B cell (primary cell): ENCODE measurements around the gene COTL1.

Experiments used
- EZH2 ChIP-seq: IDR thresholded peaks from 2 replicates; pipeline ENCODE4 v1.6.1; 2012; ENCODE audit warnings: borderline replicate concordance, low read depth, mild to moderate bottlenecking, moderate library complexity, low read length; ENCODE audit not compliant: insufficient read depth, poor library complexity, severe bottlenecking
- TF ChIP-seq, protein P1 (sequence below): fragments of 200-600 bp; IDR thresholded peaks from one replicate; pipeline ENCODE4 v1.8.0; 2022; ENCODE audit warnings: antibody characterized with exemption, mild to moderate bottlenecking

DNA sequence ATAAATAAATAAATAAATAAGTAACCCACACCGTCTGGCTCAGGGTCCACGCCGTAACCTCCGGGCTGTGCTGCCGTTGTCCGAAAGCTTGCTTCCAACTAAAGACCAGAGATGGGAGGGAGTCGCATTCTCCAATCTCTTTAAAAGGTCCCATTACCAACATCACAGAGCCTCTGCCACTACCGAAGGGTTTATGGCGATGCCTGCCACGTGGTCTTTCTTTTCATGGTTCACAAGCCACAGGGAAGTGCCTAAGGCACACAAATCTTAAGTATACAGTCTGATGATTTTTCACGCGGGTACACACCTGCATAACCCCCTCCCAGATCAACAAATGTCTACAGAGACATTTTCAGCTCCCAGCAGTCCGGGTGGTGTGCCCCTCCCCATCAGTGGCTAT lies 1.4 kb downstream of the COTL1 start:
- TF ChIP-seq, protein P1, sequence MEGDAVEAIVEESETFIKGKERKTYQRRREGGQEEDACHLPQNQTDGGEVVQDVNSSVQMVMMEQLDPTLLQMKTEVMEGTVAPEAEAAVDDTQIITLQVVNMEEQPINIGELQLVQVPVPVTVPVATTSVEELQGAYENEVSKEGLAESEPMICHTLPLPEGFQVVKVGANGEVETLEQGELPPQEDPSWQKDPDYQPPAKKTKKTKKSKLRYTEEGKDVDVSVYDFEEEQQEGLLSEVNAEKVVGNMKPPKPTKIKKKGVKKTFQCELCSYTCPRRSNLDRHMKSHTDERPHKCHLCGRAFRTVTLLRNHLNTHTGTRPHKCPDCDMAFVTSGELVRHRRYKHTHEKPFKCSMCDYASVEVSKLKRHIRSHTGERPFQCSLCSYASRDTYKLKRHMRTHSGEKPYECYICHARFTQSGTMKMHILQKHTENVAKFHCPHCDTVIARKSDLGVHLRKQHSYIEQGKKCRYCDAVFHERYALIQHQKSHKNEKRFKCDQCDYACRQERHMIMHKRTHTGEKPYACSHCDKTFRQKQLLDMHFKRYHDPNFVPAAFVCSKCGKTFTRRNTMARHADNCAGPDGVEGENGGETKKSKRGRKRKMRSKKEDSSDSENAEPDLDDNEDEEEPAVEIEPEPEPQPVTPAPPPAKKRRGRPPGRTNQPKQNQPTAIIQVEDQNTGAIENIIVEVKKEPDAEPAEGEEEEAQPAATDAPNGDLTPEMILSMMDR, result no peak
- TF ChIP-seq EZH2, result no peak
